ENCODE results near the gene UBE2D2. TPM values are rescaled to one million over a fixed set of nuclear protein-coding genes. Genes with fewer than 3 reads are reported as not detected.

The UBE2D2 gene
- total and polyA plus RNA-seq, 2 of the 13 experiments (the other 11 are each of a cell fraction or from before 2014, with no cell fraction given), result 79.1 to 109 TPM

- in situ Hi-C loops (cut with HindIII; ENCODE audit: extremely low pct_ligation_motif_present, low pct_unique_long_range_greater_than_20kb) (loop anchor here (5.0 kb wide), 2 partner anchors 44 to 96 kb away; partner anchors contain the start of gene UBE2D2), intact Hi-C loops (cut with micrococcal nuclease; ENCODE audit: unreplicated experiment) (loop anchor here (1.0 kb wide), 2 partner anchors 43 to 133 kb away; partner anchors contain the start of gene UBE2D2)
- ChIA-PET CTCF (ENCODE audit: low intra/inter-chr PET ratio, low total read pairs) (interaction anchor here (0.9 to 1.8 kb wide), 3 partner anchors 43 to 96 kb away, joined by 5 to 8 read pairs (median 5); partner anchors contain the start of gene UBE2D2), POLR2A (interaction anchor here (0.8 to 6.2 kb wide), 7 partner anchors 11 to 95 kb away, joined by 3 to 51 read pairs (median 7); partner anchors contain the start of genes DNAJC18 and UBE2D2)
- 9% methylated on average over 23 of the region's 56 CpGs for WGBS (ENCODE audit: low lambda C conversion rate)
- Histone ChIP-seq H3K27me3 (ENCODE audit: control insufficient read depth in 1 of 2, insufficient read depth in 2 of 2, low read length in 2 of 2) (no peaks in the 10 kb centered on the region; a peak in 1 of 5 replicates), H3K9ac (ENCODE audit: insufficient read depth, low read depth, low read length) (peak overlapping the region; percentile 85), H3K79me2 (ENCODE audit: insufficient read depth, low read length) (no peaks in the 10 kb centered on the region), H3K27ac (ENCODE audit: extremely low read length, insufficient read depth, low read length) (peak overlapping the region; percentile 71), H3K4me3 (replicated peaks in 1 of 3; ENCODE audit: insufficient read depth in 1 of 3, low read depth in 2 of 3, low read length in 3 of 3) (peak overlapping the region; percentile 54 to 77 (median 59)), H3K9me3 (ENCODE audit: low read length) (no peaks in the 10 kb centered on the region), H2AFZ (ENCODE audit: low read length) (peak overlapping the region; percentile 51), H3K4me2 (ENCODE audit: low read depth, low read length) (peak overlapping the region; percentile 93), H3K36me3 (replicated peaks in 1 of 2; ENCODE audit: control insufficient read depth in 1 of 2, insufficient read depth in 2 of 2, low read length in 2 of 2) (no peaks in the 10 kb centered on the region), H4K20me1 (ENCODE audit: insufficient read depth, low read length) (no peaks in the 10 kb centered on the region), H3K4me1 (ENCODE audit: insufficient read depth, low read length) (peaks cover 54% of the 10 kb centered on the region)
- BruUV-seq (replicated peaks), result TSS peak; percentile 30
- FAIRE-seq, result peak; percentile 87
- peak; percentile 91 for ATAC-seq
- DNase-seq (ENCODE audit: low spot score), result peak; percentile 80
- no peak for TF ChIP-seq ZNF569 (CRISPR knock-in tag; IDR thresholded peaks at IDR 0.05; ENCODE audit: borderline replicate concordance)
- TF ChIP-seq, protein P1, sequence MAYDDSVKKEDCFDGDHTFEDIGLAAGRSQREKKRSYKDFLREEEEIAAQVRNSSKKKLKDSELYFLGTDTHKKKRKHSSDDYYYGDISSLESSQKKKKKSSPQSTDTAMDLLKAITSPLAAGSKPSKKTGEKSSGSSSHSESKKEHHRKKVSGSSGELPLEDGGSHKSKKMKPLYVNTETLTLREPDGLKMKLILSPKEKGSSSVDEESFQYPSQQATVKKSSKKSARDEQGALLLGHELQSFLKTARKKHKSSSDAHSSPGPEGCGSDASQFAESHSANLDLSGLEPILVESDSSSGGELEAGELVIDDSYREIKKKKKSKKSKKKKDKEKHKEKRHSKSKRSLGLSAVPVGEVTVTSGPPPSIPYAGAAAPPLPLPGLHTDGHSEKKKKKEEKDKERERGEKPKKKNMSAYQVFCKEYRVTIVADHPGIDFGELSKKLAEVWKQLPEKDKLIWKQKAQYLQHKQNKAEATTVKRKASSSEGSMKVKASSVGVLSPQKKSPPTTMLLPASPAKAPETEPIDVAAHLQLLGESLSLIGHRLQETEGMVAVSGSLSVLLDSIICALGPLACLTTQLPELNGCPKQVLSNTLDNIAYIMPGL (CRISPR knock-in tag; IDR thresholded peaks at IDR 0.05; ENCODE audit: borderline replicate concordance in 1 of 2, low read depth in 1 of 2), result peak; percentile 99
- TF ChIP-seq ZNF563 (CRISPR knock-in tag; IDR thresholded peaks at IDR 0.05), result peak; percentile 80; the same call in 1 of the 2 replicates
- TF ChIP-seq HMG20B (CRISPR knock-in tag; conservative IDR thresholded peaks at IDR 0.05), result peak; percentile 30
- TF ChIP-seq ZNF597 (CRISPR knock-in tag; IDR thresholded peaks at IDR 0.05), result no peak
- no peak for TF ChIP-seq MTF1 (CRISPR knock-in tag; IDR thresholded peaks at IDR 0.05)
- TF ChIP-seq TSC22D2 (CRISPR knock-in tag; IDR thresholded peaks at IDR 0.05; ENCODE audit: borderline replicate concordance), result no peak; the same call in 1 of the 2 replicates
- TF ChIP-seq ZNF737 (CRISPR knock-in tag; IDR thresholded peaks at IDR 0.05; ENCODE audit: borderline replicate concordance), result peak; percentile 72; the same call in 1 of the 2 replicates
- TF ChIP-seq SIX4 (CRISPR knock-in tag; IDR thresholded peaks at IDR 0.05), result peak; percentile 64; the same call in 1 of the 2 replicates
- peak; percentile 89 for TF ChIP-seq MYC (CRISPR knock-in tag; IDR thresholded peaks at IDR 0.05; ENCODE audit: borderline replicate concordance)
- peak; percentile 92 for TF ChIP-seq ARNT2 (CRISPR knock-in tag; IDR thresholded peaks at IDR 0.05; ENCODE audit: low read depth)
- peak; percentile 70 for TF ChIP-seq ZNF614 (CRISPR knock-in tag; IDR thresholded peaks at IDR 0.05; ENCODE audit: borderline replicate concordance)
- peak; percentile 58; the same call in 1 of the 2 replicates for TF ChIP-seq FOXA3 (CRISPR knock-in tag; IDR thresholded peaks at IDR 0.05)
- TF ChIP-seq ZNF354B (CRISPR knock-in tag; IDR thresholded peaks at IDR 0.05), result no peak
- no peak; the same call in 1 of the 2 replicates for TF ChIP-seq EEA1 (CRISPR knock-in tag; IDR thresholded peaks at IDR 0.05; ENCODE audit: borderline replicate concordance)
- TF ChIP-seq, protein P2, sequence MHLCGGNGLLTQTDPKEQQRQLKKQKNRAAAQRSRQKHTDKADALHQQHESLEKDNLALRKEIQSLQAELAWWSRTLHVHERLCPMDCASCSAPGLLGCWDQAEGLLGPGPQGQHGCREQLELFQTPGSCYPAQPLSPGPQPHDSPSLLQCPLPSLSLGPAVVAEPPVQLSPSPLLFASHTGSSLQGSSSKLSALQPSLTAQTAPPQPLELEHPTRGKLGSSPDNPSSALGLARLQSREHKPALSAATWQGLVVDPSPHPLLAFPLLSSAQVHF (CRISPR knock-in tag; IDR thresholded peaks at IDR 0.05), result no peak
- TF ChIP-seq SRSF1 (optimal IDR thresholded peaks at IDR 0.05; ENCODE audit: low read depth, low read length), result no peak
- peak; percentile 65; the same call in 1 of the 2 replicates for TF ChIP-seq KLF6 (CRISPR knock-in tag; IDR thresholded peaks at IDR 0.05)
- 0 out of 2 replicates have a peak, but pooled peaks have one; percentile 24 for TF ChIP-seq KDM6A (CRISPR knock-in tag; IDR thresholded peaks at IDR 0.05; ENCODE audit: low read depth)
These were observed 43.2 kb upstream of the UBE2D2 start for GRCh38 chr5:139517683-139518564.
